Measurements from ENCODE around the gene EXOC6.
"Not testable (repeated sequence)": the region's sequence is repeated elsewhere in the genome, so short reads cannot be mapped to it uniquely, and the experiment has no call there.

Gene EXOC6

GRCh38 chr10:92890471-92890870 is 42.2 kb downstream of the EXOC6 start:
- no peak for DNase-seq

GRCh38 chr10:92891885-92892690 is 43.8 kb downstream of the EXOC6 start:
- no peak for DNase-seq

- no peak for DNase-seq
These were observed 44.4 kb downstream of the EXOC6 start for GRCh38 chr10:92892691-92893054.

- no peak for DNase-seq
These were observed 45.8 kb downstream of the EXOC6 start for GRCh38 chr10:92894081-92894655.

GRCh38 chr10:92897916-92898315 is 49.6 kb downstream of the EXOC6 start:
- DNase-seq: no peak

- no peak for DNase-seq
These were observed 53.5 kb downstream of the EXOC6 start for GRCh38 chr10:92901819-92902251.

- DNase-seq: no peak
These were observed 55.3 kb downstream of the EXOC6 start for GRCh38 chr10:92903633-92904032.

GRCh38 chr10:92907280-92907679 is 59.0 kb downstream of the EXOC6 start:
- no peak for DNase-seq

- DNase-seq: not testable (repeated sequence)
These were observed 64.3 kb downstream of the EXOC6 start for GRCh38 chr10:92912631-92913030.

- no peak for DNase-seq
These were observed 65.7 kb downstream of the EXOC6 start for GRCh38 chr10:92913973-92914372.

- peak; percentile 89 for DNase-seq
These were observed 66.4 kb downstream of the EXOC6 start for GRCh38 chr10:92914478-92915325.

GRCh38 chr10:92915892-92916291 is 67.6 kb downstream of the EXOC6 start:
- no peak for DNase-seq

- no peak for DNase-seq
These were observed 68.1 kb downstream of the EXOC6 start for GRCh38 chr10:92916433-92916832.

GRCh38 chr10:92918603-92919002 is 70.3 kb downstream of the EXOC6 start:
- no peak for DNase-seq

- no peak for DNase-seq
These were observed 72.5 kb downstream of the EXOC6 start for GRCh38 chr10:92920866-92921265.

- no peak for DNase-seq
These were observed 75.1 kb downstream of the EXOC6 start for GRCh38 chr10:92923416-92923815.

GRCh38 chr10:92929896-92930295 is 81.6 kb downstream of the EXOC6 start:
- no peak for DNase-seq

- no peak for DNase-seq
These were observed 83.3 kb downstream of the EXOC6 start for GRCh38 chr10:92931597-92931996.

- DNase-seq: no peak
These were observed 89.6 kb downstream of the EXOC6 start for GRCh38 chr10:92937876-92938275.

GRCh38 chr10:92938841-92939240 is 90.5 kb downstream of the EXOC6 start:
- DNase-seq: peak; percentile 83

GRCh38 chr10:92942226-92942625 is 93.9 kb downstream of the EXOC6 start:
- no peak for DNase-seq

GRCh38 chr10:92946491-92946890 is 98.2 kb downstream of the EXOC6 start:
- DNase-seq: no peak

- not testable (repeated sequence) for DNase-seq
These were observed 104.3 kb downstream of the EXOC6 start for GRCh38 chr10:92952573-92952972.

Measured in OCI-M1 (cell line).